ENCODE results near the gene IGSF5.

IGSF5 gene

DNA sequence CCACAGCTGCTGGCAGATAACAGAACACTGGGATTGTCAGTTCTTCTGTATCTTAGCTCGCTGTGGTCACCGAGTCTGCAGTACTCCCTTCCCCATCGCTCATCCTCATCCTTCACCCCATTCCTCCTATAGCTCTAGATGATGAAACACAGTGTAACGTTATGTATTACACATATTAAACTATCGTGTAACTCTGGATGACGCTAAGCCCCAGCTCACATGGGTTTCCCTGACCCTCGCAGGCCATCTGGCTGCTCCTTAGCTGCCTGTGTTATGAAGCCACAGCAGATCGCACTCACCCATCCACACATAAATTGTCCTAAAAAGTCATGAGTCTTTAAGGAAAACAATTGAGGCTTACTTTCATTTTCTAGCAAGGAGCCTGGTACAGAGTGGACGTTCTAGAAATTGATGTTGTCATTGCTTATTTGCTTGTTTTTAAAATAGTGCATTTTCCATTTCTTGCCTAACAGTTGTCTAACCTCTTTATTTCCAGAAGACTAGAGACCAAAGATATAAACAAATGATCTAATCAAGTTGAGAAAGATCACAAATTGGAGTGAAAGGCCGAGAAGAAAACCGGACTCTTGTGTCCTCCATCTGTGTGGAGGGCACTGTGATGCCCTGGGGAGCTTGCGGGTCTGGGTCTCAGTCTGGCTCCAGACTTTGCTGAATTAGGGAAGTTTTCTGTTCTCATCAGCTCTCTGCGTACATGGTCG lies 97.9 kb downstream of the IGSF5 start:
- H3K36me3 ChIP-seq (ENCODE audit: insufficient read depth, insufficient read length, low read length): no peaks in the 10 kb centered on the region
- peaks cover 9% of the 10 kb centered on the region for H3K4me1 ChIP-seq (ENCODE audit: insufficient read depth, insufficient read length)
- TF ChIP-seq ZNF274 (IDR thresholded peaks at IDR 0.05; ENCODE audit: low read depth, low read length): no peak
- TF ChIP-seq SUZ12 (IDR thresholded peaks at IDR 0.05; ENCODE audit: extremely low read depth, insufficient read depth, insufficient read length): no peak
- TF ChIP-seq YY1 (IDR thresholded peaks at IDR 0.05; ENCODE audit: insufficient read depth, insufficient read length): no peak
- H3K27me3 ChIP-seq (ENCODE audit: insufficient read depth, insufficient read length): no peaks in the 10 kb centered on the region
- H3K9me3 ChIP-seq (ENCODE audit: insufficient read depth, low read length): peaks cover 4% of the 10 kb centered on the region; the same call in 1 of the 2 replicates
- H3K9ac ChIP-seq (ENCODE audit: insufficient read length, low read depth): no peak overlapping the region
- H3K4me3 ChIP-seq (ENCODE audit: insufficient read length, low read depth): no peak overlapping the region
- DNase-seq (ENCODE audit: low read depth, low spot score): no peak

GRCh38 chr21:39843483-39843882 lies 98.5 kb downstream of the IGSF5 start:
- Histone ChIP-seq H3K27me3 (ENCODE audit: insufficient read depth, insufficient read length) (no peaks in the 10 kb centered on the region), H3K9me3 (ENCODE audit: insufficient read depth, low read length) (peaks cover 5% of the 10 kb centered on the region; the same call in 1 of the 2 replicates), H3K36me3 (ENCODE audit: insufficient read depth, insufficient read length, low read length) (no peaks in the 10 kb centered on the region), H3K9ac (ENCODE audit: insufficient read length, low read depth) (no peak overlapping the region), H3K4me1 (ENCODE audit: insufficient read depth, insufficient read length) (peaks cover 9% of the 10 kb centered on the region), H3K4me3 (ENCODE audit: insufficient read length, low read depth) (no peak overlapping the region)
- no peak for DNase-seq (ENCODE audit: low read depth, low spot score)
- TF ChIP-seq ZNF274 (IDR thresholded peaks at IDR 0.05; ENCODE audit: low read depth, low read length) (no peak), SUZ12 (IDR thresholded peaks at IDR 0.05; ENCODE audit: extremely low read depth, insufficient read depth, insufficient read length) (no peak), YY1 (IDR thresholded peaks at IDR 0.05; ENCODE audit: insufficient read depth, insufficient read length) (no peak)

DNA sequence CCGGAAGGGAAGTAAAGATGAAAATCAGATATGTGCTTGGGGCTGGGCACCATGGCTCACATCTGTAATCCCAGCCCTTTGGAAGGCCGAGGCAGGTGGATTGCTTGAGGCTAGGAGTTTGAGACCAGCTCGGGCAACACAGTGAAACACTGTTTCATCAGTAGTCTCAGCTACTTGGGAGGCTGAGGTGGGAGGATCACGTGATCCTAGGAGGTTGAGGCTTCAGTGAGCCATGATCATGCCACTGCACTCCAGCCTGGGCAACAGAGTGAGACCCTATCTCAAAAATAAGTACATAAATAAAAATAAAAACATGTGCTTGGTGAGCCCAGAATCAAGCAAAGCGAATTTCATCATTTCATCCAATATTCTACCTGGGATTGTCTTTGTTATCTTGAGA lies 98.9 kb downstream of the IGSF5 start:
- no peaks in the 10 kb centered on the region for H3K27me3 ChIP-seq (ENCODE audit: insufficient read depth, insufficient read length)
- TF ChIP-seq ZNF274 (IDR thresholded peaks at IDR 0.05; ENCODE audit: low read depth, low read length) (no peak), YY1 (IDR thresholded peaks at IDR 0.05; ENCODE audit: insufficient read depth, insufficient read length) (no peak), SUZ12 (IDR thresholded peaks at IDR 0.05; ENCODE audit: extremely low read depth, insufficient read depth, insufficient read length) (no peak)
- H3K4me1 ChIP-seq (ENCODE audit: insufficient read depth, insufficient read length): peaks cover 9% of the 10 kb centered on the region
- DNase-seq (ENCODE audit: low read depth, low spot score): no peak
- H3K9me3 ChIP-seq (ENCODE audit: insufficient read depth, low read length): peaks cover 5% of the 10 kb centered on the region; the same call in 1 of the 2 replicates
- no peaks in the 10 kb centered on the region for H3K36me3 ChIP-seq (ENCODE audit: insufficient read depth, insufficient read length, low read length)
- no peak overlapping the region for H3K9ac ChIP-seq (ENCODE audit: insufficient read length, low read depth)
- H3K4me3 ChIP-seq (ENCODE audit: insufficient read length, low read depth): no peak overlapping the region

DNA sequence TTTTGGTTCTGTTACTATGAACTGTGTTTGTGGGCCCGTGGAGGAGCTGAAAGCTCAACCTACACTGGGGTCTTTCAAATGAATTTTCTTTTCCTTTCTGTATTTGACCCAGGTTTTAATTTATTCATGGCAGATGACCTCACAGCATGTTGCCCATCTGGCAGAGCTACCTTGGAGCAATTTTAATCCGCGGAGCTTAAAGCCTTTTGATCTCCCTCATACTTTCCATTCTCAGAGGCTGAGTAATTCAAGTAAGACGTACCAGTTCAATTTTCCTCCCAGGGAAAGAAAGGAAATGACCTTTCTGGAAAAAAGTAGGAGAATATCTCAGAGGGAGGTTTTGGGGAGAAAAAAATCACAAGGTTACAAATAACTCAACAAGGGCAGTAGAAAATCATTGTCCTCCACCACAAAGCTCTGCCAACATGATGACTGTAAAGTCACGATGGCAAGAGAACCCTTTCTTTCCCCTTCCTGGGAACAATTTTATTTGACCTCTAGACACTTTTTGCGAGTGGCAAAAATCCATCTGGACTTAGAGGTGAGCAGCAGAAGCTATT lies 100.7 kb downstream of the IGSF5 start:
- Histone ChIP-seq H3K4me1 (ENCODE audit: insufficient read depth, insufficient read length) (peaks cover 10% of the 10 kb centered on the region), H3K36me3 (ENCODE audit: insufficient read depth, insufficient read length, low read length) (no peaks in the 10 kb centered on the region), H3K9me3 (ENCODE audit: insufficient read depth, low read length) (peaks cover 5% of the 10 kb centered on the region; the same call in 1 of the 2 replicates), H3K4me3 (ENCODE audit: insufficient read length, low read depth) (no peak overlapping the region), H3K27me3 (ENCODE audit: insufficient read depth, insufficient read length) (no peaks in the 10 kb centered on the region), H3K9ac (ENCODE audit: insufficient read length, low read depth) (no peak overlapping the region)
- DNase-seq (ENCODE audit: low read depth, low spot score): no peak
- TF ChIP-seq ZNF274 (IDR thresholded peaks at IDR 0.05; ENCODE audit: low read depth, low read length): no peak
- TF ChIP-seq SUZ12 (IDR thresholded peaks at IDR 0.05; ENCODE audit: extremely low read depth, insufficient read depth, insufficient read length): no peak
- no peak for TF ChIP-seq YY1 (IDR thresholded peaks at IDR 0.05; ENCODE audit: insufficient read depth, insufficient read length)

DNA sequence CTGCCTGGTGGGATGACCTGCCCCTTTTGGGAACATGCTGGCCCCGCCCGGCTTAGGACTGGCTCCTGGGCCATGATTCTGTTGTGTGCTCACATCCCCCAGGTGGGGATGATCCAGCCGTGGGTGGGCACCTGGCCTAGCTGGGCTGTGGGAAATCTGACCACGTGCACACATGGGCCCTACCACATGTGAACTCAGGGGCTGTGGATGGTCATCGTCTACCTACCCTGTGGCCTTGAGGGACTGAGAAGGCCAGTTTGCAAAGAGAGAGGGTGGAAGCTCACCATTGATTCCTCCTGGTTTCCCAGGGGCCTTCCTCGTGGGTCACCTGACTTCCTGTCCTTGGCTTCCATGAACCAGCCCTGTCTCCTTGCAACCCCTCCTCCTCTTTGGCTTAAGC lies 102.9 kb downstream of the IGSF5 start:
- TF ChIP-seq SUZ12 (IDR thresholded peaks at IDR 0.05; ENCODE audit: extremely low read depth, insufficient read depth, insufficient read length) (no peak), ZNF274 (IDR thresholded peaks at IDR 0.05; ENCODE audit: low read depth, low read length) (no peak), YY1 (IDR thresholded peaks at IDR 0.05; ENCODE audit: insufficient read depth, insufficient read length) (no peak)
- Histone ChIP-seq H3K27me3 (ENCODE audit: insufficient read depth, insufficient read length) (no peaks in the 10 kb centered on the region), H3K9ac (ENCODE audit: insufficient read length, low read depth) (no peak overlapping the region), H3K4me1 (ENCODE audit: insufficient read depth, insufficient read length) (peaks cover 25% of the 10 kb centered on the region), H3K4me3 (ENCODE audit: insufficient read length, low read depth) (no peak overlapping the region), H3K9me3 (ENCODE audit: insufficient read depth, low read length) (peaks cover 5% of the 10 kb centered on the region; the same call in 1 of the 2 replicates), H3K36me3 (ENCODE audit: insufficient read depth, insufficient read length, low read length) (no peaks in the 10 kb centered on the region)
- DNase-seq (ENCODE audit: low read depth, low spot score): no peak

GRCh38 chr21:39849014-39849655 lies 104.2 kb downstream of the IGSF5 start:
- TF ChIP-seq SUZ12 (IDR thresholded peaks at IDR 0.05; ENCODE audit: extremely low read depth, insufficient read depth, insufficient read length): no peak
- TF ChIP-seq YY1 (IDR thresholded peaks at IDR 0.05; ENCODE audit: insufficient read depth, insufficient read length): no peak
- TF ChIP-seq ZNF274 (IDR thresholded peaks at IDR 0.05; ENCODE audit: low read depth, low read length): no peak
- no peak for DNase-seq (ENCODE audit: low read depth, low spot score)
- Histone ChIP-seq H3K9ac (ENCODE audit: insufficient read length, low read depth) (no peak overlapping the region), H3K4me3 (ENCODE audit: insufficient read length, low read depth) (no peak overlapping the region), H3K36me3 (ENCODE audit: insufficient read depth, insufficient read length, low read length) (no peaks in the 10 kb centered on the region), H3K9me3 (ENCODE audit: insufficient read depth, low read length) (peaks cover 5% of the 10 kb centered on the region; the same call in 1 of the 2 replicates), H3K27me3 (ENCODE audit: insufficient read depth, insufficient read length) (no peaks in the 10 kb centered on the region), H3K4me1 (ENCODE audit: insufficient read depth, insufficient read length) (peaks cover 25% of the 10 kb centered on the region)

- Histone ChIP-seq H3K36me3 (ENCODE audit: insufficient read depth, insufficient read length, low read length) (no peaks in the 10 kb centered on the region), H3K27me3 (ENCODE audit: insufficient read depth, insufficient read length) (no peaks in the 10 kb centered on the region), H3K4me3 (ENCODE audit: insufficient read length, low read depth) (no peak overlapping the region), H3K9me3 (ENCODE audit: insufficient read depth, low read length) (peaks cover 16% of the 10 kb centered on the region; the same call in 1 of the 2 replicates), H3K4me1 (ENCODE audit: insufficient read depth, insufficient read length) (peaks cover 25% of the 10 kb centered on the region), H3K9ac (ENCODE audit: insufficient read length, low read depth) (no peak overlapping the region)
- DNase-seq (ENCODE audit: low read depth, low spot score): no peak
- TF ChIP-seq YY1 (IDR thresholded peaks at IDR 0.05; ENCODE audit: insufficient read depth, insufficient read length) (no peak), ZNF274 (IDR thresholded peaks at IDR 0.05; ENCODE audit: low read depth, low read length) (no peak), SUZ12 (IDR thresholded peaks at IDR 0.05; ENCODE audit: extremely low read depth, insufficient read depth, insufficient read length) (no peak)
These were observed 105.3 kb downstream of the IGSF5 start for GRCh38 chr21:39850333-39850732.

Data from NT2/D1 (cell line).